Fibroblast of pulmonary artery (primary cell): ENCODE data around the gene TMPRSS7.

Experiments
- DNase-seq: peaks from one replicate; pipeline ENCODE4 v3.0.0-alpha.2; 2010; ENCODE audit warnings: low read depth
- H3K4me3 ChIP-seq: replicated peaks from 2 replicates; pipeline ENCODE4 v1.5.1; 2011; ENCODE audit warnings: low read depth, mild to moderate bottlenecking, control low read depth, low read length, moderate library complexity
- TF ChIP-seq, protein P1 (sequence below): IDR thresholded peaks from 2 replicates; pipeline ENCODE4 v1.5.1; 2011; ENCODE audit warnings: mild to moderate bottlenecking, control low read depth, low read length, inconsistent platforms; ENCODE audit errors: missing control alignments

TMPRSS7 gene

GRCh38 chr3:112119962-112120836 is 85.7 kb downstream of the TMPRSS7 start:
- H3K4me3 ChIP-seq, result no peak overlapping the region
- no peak for DNase-seq
- TF ChIP-seq, protein P1, sequence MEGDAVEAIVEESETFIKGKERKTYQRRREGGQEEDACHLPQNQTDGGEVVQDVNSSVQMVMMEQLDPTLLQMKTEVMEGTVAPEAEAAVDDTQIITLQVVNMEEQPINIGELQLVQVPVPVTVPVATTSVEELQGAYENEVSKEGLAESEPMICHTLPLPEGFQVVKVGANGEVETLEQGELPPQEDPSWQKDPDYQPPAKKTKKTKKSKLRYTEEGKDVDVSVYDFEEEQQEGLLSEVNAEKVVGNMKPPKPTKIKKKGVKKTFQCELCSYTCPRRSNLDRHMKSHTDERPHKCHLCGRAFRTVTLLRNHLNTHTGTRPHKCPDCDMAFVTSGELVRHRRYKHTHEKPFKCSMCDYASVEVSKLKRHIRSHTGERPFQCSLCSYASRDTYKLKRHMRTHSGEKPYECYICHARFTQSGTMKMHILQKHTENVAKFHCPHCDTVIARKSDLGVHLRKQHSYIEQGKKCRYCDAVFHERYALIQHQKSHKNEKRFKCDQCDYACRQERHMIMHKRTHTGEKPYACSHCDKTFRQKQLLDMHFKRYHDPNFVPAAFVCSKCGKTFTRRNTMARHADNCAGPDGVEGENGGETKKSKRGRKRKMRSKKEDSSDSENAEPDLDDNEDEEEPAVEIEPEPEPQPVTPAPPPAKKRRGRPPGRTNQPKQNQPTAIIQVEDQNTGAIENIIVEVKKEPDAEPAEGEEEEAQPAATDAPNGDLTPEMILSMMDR, result no peak

GRCh38 chr3:112121577-112122547 is 87.3 kb downstream of the TMPRSS7 start:
- TF ChIP-seq, protein P1, result no peak
- DNase-seq, result no peak
- no peak overlapping the region for H3K4me3 ChIP-seq

GRCh38 chr3:112122870-112123269 is 88.3 kb downstream of the TMPRSS7 start:
- no peak for DNase-seq
- H3K4me3 ChIP-seq, result no peak overlapping the region
- TF ChIP-seq, protein P1, result no peak

DNA sequence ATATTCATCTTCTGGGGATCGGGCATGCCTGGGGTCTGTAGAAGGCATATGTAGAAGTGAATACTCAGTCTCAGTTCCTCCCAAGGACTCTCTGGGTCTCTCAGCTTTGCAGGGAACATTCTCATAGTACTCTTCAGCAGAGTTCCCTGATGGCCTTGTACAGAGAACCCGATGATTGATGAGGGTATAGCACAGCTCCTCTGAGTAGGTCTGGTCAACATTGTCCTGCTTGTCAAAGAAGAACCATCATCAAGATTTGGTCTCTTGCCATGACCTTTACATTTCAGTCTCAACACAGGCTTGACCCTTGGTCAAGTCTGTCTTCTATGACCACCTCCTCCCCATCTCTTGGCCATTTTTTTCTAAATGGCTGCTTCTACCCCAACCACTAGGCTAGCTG is 89.0 kb downstream of the TMPRSS7 start:
- TF ChIP-seq, protein P1, result no peak
- DNase-seq, result no peak
- no peak overlapping the region for H3K4me3 ChIP-seq

DNA sequence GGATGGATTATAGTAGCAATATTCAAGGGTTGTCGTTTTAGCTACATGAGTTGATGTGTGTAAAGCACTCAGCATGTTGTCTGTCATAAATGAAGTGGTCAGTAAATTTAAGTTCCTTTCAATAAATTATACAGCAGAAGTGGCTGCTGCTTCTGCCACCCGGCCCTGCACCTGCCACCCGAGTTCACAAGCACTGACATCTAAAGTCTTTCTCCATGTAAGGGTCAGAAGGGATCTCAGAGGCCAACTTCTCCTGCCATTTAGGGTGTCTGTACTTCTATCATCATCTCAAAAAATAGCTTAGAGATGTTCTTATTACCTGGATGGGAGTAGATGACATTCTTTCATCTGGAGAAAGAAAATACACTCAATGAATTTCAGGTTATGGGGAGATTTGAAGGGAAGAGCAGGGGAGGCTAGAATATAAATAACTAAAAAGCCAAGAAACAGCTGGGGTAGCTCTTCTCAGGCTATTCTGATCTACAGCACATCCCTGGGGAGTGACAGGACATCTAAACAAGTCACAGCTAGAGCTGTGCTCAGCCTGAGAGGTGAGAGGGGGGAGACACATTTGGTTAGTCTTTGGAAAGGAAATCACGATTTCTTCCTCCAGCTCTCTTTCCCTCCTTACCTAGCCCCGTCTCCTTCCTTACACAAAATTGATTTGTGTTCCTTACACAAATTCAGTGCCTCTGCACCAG is 90.5 kb downstream of the TMPRSS7 start:
- TF ChIP-seq, protein P1, result no peak
- DNase-seq, result no peak
- H3K4me3 ChIP-seq, result no peak overlapping the region

GRCh38 chr3:112126511-112126911 is 92.0 kb downstream of the TMPRSS7 start:
- no peak overlapping the region for H3K4me3 ChIP-seq
- no peak for DNase-seq
- TF ChIP-seq, protein P1, result no peak
